Activated B cell treated with CpG ODN at 0.5 μM for 24 hours (primary cell): Measurements from ENCODE around the gene SRPK3. TPM values are rescaled to one million over a fixed set of nuclear protein-coding genes. Genes with fewer than 3 reads are reported as not detected.

ENCODE experiments used
- ATAC-seq: fragments of 200-7000 bp; cut with Tn5 transposase; one replicate; pipeline ENCODE4 v1.10.0; 2021; ENCODE audit warnings: low read depth, mild to moderate bottlenecking, moderate library complexity
- CTCF ChIA-PET: fragments of 350-600 bp; sonication (Branson Sonifier 250); formaldehyde crosslinking; loops from one replicate; lab custom pipeline; 2021; ENCODE audit warnings: antibody characterized with exemption; lab: Charles Lee
- POLR2A ChIA-PET: fragments of 350-600 bp; sonication (Branson Sonifier 250); formaldehyde crosslinking; loops from one replicate; lab custom pipeline; 2021; ENCODE audit warnings: antibody characterized with exemption; lab: Charles Lee
- DNase-seq: peaks from one replicate; pipeline ENCODE4 v3.0.0; 2022
- H3K27ac Mint-ChIP-seq: one replicate; pipeline ENCODE4 v1.8.0; 2020; ENCODE audit warnings: mixed read lengths
- H3K27me3 Mint-ChIP-seq: one replicate; pipeline ENCODE4 v1.8.0; 2021; ENCODE audit warnings: mixed read lengths
- H3K36me3 Mint-ChIP-seq: one replicate; pipeline ENCODE4 v1.8.0; 2021; ENCODE audit warnings: low read depth, mixed read lengths
- H3K4me1 Mint-ChIP-seq: one replicate; pipeline ENCODE4 v1.8.0; 2021; ENCODE audit warnings: mixed read lengths
- H3K4me3 Mint-ChIP-seq: one replicate; pipeline ENCODE4 v1.8.0; 2020; ENCODE audit warnings: mild to moderate bottlenecking, mixed read lengths
- H3K9me3 Mint-ChIP-seq: one replicate; pipeline ENCODE4 v1.8.0; 2020; ENCODE audit warnings: mixed read lengths
- CTCF ChIP-seq: fragments of 200-600 bp; IDR thresholded peaks from one replicate; pipeline ENCODE4 v1.8.0; 2022; ENCODE audit warnings: antibody characterized with exemption, mild to moderate bottlenecking
- intact Hi-C: fragments of 100-400 bp; cut with micrococcal nuclease; formaldehyde crosslinking; loops from one replicate; pipeline ENCODE4 v1.15.1; 2024
- total RNA-seq: library from RNA; stranded (reverse); gene quantifications from 2 replicates; pipeline ENCODE4 v1.2.3, GENCODE V29; 2022

Gene SRPK3
- total RNA-seq, 1 donor from 2014 or later: not detected

GRCh38 chrX:153800177-153800722 is 19.4 kb downstream of the SRPK3 start:
- Mint-ChIP-seq H3K36me3 (peaks cover 22% of the 10 kb centered on the region), H3K27ac (no peak overlapping the region), H3K27me3 (no peaks in the 10 kb centered on the region), H3K4me1 (peaks cover 7% of the 10 kb centered on the region), H3K9me3 (no peaks in the 10 kb centered on the region), H3K4me3 (no peak overlapping the region)
- ATAC-seq (no peak), DNase-seq (no peak)
- CTCF ChIA-PET: no interaction called here
- intact Hi-C loops: no loop called here
- TF ChIP-seq CTCF: no peak
- POLR2A ChIA-PET: no interaction called here

DNA sequence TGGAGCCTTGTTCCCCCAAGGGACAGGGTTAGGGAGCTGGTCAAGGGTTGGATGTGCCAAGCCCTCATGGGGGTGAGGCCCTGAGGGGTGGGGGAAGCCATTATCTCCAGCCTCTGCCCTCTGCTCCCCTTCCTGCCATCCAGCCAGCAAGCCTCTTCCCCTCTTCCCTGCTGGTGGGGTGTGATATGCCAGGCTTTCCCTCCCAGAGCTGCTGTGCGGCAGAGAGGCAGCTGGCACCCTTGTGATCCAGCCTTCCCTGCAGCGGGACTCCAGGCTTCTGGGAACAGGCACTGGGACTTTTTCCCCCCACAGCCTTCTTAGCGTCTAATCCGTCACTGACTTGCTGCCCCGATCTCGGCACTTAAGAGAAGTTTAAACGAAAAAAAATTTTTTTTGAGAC is 19.9 kb downstream of the SRPK3 start:
- TF ChIP-seq CTCF: no peak
- Mint-ChIP-seq H3K4me3 (no peak overlapping the region), H3K27me3 (no peaks in the 10 kb centered on the region), H3K27ac (no peak overlapping the region), H3K36me3 (peaks cover 22% of the 10 kb centered on the region), H3K9me3 (no peaks in the 10 kb centered on the region), H3K4me1 (peaks cover 7% of the 10 kb centered on the region)
- ChIA-PET POLR2A (no interaction called here), CTCF (no interaction called here)
- DNase-seq (no peak), ATAC-seq (no peak)
- intact Hi-C loops: no loop called here

- H3K9me3 Mint-ChIP-seq: no peaks in the 10 kb centered on the region
- no peak overlapping the region for H3K27ac Mint-ChIP-seq
- ChIA-PET CTCF (no interaction called here), POLR2A (no interaction called here)
- no peaks in the 10 kb centered on the region for H3K27me3 Mint-ChIP-seq
- ATAC-seq (no peak), DNase-seq (no peak)
- TF ChIP-seq CTCF: no peak
- H3K4me3 Mint-ChIP-seq: no peak overlapping the region
- intact Hi-C loops: no loop called here
- H3K36me3 Mint-ChIP-seq: peaks cover 18% of the 10 kb centered on the region
- H3K4me1 Mint-ChIP-seq: no peaks in the 10 kb centered on the region
Measured at GRCh38 chrX:153801669-153802068, 20.8 kb downstream of the SRPK3 start.

DNA sequence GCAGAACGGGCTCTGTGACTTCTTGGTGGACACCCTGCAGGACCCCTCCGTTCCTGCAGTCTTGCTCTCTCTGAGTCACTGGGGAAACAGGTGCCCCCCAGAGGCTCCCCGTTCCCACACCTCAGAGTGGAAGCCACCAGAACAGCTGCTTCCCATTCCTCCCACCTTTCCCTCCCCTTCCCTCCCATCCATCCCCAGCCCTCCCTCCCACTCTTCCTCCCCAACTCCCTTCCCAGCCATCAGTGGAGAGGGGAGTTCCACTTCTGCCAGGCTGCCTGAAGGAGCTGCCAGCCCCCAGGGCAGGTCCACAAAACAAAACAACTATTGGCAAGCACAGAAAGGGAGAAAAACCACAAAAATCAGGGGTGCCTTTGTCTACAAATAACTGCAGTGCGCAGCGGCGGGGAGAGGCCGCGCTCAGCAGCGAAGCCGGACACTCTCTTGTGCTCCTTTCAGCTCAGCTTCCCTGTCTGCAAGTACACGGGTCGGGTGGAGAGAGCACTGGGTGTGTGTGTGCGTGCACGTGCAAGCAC is 21.7 kb downstream of the SRPK3 start:
- Mint-ChIP-seq H3K27ac (no peak overlapping the region), H3K27me3 (no peaks in the 10 kb centered on the region), H3K36me3 (peaks cover 13% of the 10 kb centered on the region), H3K9me3 (no peaks in the 10 kb centered on the region), H3K4me1 (no peaks in the 10 kb centered on the region), H3K4me3 (no peak overlapping the region)
- DNase-seq: no peak
- intact Hi-C loops: no loop called here
- CTCF ChIA-PET: no interaction called here
- POLR2A ChIA-PET: no interaction called here
- no peak for TF ChIP-seq CTCF
- ATAC-seq: no peak

DNA sequence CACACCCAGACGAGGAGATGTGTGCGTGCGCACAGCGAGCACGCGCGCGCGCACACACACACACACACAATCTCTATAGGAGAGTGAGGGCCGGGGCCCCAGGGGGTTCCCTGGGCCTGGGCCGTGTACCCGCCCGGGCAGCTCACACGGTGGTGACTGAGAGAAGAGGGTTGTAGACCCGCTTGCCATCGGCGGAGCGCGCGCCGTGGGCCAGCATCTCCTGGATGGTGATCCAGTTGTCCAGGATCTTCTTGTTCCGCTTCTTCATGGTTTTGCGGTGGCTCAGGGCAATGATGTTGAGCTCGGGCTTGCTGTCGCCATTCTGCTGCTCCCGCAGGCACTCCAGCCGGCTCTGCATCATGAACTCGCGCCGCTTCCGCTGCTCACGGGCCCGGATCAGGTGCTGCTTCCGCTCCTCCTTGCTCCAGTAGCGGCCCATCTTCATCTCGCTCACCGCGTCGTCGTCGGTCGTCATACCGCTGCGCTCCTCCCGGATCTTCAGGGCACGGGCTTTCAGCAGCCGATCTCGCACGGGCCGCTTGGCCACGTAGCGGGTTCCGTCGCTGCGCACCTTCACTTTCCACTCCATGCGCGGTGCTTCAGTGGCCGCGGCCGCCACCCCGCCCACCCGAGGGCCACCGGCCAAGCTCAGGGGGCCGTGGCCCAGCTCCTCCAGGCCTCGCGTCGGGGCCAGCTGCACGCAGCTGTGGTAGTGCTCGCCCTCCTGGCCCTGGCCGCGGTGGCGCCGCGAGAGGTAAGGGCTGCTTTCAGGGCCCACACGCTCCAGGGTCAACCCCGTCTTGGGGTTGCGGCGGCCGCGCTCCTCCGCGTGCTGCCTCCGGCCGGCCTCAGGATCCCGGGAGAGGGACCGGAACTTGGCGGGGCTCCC is 22.6 kb downstream of the SRPK3 start:
- Mint-ChIP-seq H3K4me1 (no peaks in the 10 kb centered on the region), H3K4me3 (no peak overlapping the region), H3K27me3 (no peaks in the 10 kb centered on the region), H3K36me3 (peaks cover 8% of the 10 kb centered on the region), H3K9me3 (no peaks in the 10 kb centered on the region), H3K27ac (no peak overlapping the region)
- ChIA-PET POLR2A (no interaction called here), CTCF (no interaction called here)
- DNase-seq (no peak), ATAC-seq (no peak)
- intact Hi-C loops: no loop called here
- TF ChIP-seq CTCF: no peak
